Measurements from ENCODE around the gene VSTM2L.
"Not testable (repeated sequence)": the region's sequence is repeated elsewhere in the genome, so short reads cannot be mapped to it uniquely, and the experiment has no call there.

VSTM2L gene, protein sequence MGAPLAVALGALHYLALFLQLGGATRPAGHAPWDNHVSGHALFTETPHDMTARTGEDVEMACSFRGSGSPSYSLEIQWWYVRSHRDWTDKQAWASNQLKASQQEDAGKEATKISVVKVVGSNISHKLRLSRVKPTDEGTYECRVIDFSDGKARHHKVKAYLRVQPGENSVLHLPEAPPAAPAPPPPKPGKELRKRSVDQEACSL

DNA sequence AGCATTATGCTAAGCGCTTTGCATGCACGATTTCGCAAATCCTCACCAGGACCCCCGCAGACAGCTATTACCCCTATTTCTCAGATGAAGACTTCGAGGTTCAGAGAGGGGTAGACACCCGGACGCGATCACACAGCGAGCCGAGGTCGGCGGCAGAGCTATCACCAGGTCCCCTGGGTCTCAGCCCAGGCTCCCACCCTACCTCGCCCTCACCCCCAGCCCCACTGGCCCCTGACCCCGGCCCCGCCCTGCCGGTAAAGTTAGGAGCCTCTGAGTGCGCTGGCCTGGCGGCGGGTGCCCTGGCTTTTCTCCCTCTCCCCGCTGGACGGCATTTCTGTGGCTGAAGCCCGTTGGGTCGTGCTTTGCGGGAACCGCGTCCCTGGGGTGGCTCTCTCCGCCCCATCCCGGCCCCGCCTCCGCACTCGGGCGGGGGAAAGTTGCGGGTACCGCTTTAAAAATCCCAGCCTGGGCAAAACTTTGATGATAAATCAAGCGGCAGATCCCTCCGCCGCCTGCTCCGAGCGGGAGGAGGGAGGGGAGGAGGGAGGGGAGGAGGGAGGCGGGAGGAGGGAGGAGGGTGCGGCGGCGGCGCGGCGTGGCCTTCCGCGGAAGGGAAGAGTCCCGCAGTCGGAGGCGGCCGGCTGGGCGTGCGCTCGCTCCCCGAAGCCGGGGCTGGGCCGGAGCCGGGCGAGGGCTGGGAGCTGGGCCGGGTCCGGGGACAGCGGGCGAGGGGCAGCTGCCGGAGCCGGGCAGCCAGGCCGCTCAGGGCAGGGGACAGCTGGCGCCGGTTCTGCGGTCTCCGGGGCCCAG is at the start of gene VSTM2L:
TSS of gene VSTM2L (plus strand) at position 624 of the 810 bp plus-strand sequence. CDS start 224 bp downstream, outside the sequence.
- DNase-seq (ENCODE audit: low read depth, low spot score), result no peak

DNA sequence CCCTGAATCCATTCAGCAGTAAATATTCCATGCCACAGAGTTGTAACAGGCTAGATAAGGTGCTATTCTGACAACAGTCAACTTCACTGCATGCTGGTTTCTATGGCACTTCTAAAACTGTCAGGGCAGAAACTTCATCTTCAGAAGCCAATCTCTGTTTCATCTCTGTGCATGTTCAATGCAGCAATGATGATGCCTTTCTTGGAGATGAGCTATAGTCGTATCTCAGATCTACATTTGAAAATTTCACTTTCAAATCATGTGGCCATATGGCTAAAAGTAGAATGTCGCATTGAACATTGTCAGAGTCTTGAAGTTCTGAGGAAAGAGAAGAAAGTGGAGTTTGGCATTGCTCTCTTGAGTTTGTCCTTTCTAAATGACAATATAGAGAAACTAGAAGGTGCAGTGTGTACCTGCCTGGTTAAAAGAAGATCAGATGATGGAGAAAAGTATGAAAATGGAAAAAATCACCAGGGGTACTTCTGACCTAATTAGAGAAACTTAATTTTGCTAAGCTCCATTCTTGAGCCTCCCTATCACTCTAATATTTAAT is 49.0 kb upstream of the VSTM2L start:
- no peak for DNase-seq (ENCODE audit: low read depth, low spot score)

DNA sequence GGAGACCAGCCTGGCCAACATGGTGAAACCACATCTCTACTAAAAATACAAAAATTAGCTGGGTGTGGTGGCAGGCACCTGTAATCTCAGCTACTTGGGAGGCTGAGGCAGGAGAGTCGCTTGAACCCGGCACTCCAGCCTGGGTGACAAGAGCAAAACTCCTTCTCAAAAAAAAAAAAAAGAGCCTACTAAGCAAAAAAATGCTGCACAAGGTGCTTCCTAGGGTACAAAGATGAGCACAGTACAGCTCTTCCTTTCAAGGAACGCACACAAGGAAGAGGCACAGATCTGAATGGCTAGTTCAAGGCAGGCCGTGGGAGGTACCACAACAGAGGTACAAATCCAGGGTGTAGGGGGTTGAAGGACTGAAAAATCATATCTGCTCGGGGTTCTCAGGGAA is 46.9 kb upstream of the VSTM2L start:
- DNase-seq (ENCODE audit: low read depth, low spot score), result not testable (repeated sequence)

DNA sequence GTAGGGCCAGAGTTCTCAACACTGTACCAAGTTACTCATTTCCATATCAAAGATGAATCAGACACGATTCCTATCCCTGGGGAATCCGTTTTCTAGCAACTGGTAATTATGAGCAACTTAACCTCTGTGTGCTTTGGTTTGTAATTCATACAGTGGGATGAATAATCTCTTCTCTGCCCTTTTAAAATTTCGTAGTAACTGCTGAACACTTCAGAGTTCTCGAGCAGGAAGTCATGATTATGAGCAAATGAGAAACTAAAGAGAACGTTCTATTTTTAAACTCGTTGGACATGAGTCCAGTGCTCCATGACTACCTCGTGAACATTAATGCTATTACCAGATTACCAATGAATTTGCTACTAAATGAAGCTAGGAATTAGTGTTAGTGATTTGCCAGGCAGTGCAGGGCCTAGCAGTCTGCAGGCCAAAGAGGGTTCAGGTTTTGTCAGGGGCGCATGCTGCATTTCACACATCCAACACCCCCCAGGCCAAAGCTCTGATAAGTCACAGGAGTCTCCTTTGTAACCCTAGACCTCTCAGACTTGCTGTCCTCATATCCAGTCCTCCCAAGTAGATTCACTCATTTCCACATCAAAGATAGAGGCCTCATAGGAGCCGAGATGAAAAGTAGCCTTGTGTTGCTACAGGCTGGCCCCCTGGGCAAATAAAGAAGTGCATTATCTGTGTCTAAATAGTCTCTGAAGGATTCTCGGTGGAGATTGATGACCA is 45.8 kb upstream of the VSTM2L start:
- DNase-seq (ENCODE audit: low read depth, low spot score), result peak; percentile 71

DNA sequence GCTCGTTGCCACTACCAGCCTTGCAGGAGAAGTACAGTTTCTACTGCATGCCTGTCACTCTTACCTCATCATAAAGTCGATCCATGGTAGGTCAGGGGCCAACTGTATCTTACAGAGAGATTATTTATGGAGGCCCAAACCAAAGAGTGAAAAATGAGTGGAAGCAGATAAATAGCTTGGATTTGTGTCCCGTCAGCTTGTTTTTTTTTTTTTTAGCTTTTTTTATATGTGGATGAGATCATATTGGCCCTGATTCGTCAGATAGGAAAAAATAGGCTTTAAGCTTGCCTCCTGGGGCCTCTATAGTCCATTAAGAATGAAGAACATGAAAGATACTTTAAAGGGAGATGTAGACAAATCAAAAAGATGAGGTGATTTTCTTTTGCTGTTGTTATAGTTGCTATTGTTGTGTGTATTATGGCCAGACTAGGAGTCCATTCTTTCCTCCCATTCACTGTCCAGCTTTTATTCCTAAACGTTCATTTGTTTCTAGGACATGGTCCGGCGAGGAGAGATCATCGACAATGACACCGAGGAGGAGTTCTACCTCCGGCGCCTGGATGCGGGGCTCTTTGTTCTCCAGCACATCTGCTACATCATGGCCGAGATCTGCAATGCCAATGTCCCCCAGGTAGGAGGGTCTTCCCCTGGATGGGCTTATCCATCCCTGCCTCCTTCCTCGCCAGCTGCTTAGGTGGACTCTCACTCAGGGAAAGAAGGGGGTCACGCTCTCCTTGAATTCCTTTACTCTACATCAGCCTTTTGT is 43.3 kb upstream of the VSTM2L start:
- no peak for DNase-seq (ENCODE audit: low read depth, low spot score)

DNA sequence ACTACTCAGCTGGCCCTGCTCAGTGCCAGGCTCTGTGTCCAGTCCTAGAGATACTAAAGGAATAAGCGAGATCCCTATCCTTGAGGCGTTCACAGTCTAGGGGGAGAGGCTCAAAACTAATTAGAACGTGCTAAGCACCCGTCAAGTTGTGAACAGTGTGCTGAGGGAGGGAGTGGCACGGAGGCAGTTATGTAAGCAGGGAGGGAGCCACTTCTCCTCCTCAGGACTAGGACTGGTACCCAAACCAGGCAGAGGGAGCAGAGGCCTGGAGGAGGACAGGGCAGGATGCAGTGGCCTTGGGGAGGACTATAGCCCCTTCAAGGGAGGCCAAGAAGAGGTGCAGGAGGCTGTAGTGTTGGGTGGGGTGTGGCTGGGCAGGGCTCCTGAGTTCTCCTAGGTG is 39.6 kb upstream of the VSTM2L start:
- DNase-seq (ENCODE audit: low read depth, low spot score), result no peak

DNA sequence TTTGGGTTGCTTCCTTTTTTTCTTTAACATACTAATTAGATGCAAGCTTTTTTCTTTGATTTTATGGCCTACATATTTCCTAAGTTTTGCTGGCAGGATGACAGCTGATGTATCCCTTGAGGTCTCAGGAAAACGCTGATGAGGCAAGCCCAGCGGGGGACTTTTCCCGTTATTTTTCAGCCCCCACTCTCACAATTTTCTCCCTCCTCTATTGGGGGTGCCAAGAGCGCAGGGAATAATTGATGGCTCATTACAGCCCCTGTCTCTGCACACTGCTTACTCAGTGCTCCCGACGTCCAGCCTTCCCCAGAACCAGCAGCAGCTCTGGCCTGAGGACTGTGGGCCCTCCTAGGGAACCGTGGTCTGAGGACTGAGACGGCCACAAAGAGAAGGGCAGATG is 38.6 kb upstream of the VSTM2L start:
- DNase-seq (ENCODE audit: low read depth, low spot score), result no peak

DNA sequence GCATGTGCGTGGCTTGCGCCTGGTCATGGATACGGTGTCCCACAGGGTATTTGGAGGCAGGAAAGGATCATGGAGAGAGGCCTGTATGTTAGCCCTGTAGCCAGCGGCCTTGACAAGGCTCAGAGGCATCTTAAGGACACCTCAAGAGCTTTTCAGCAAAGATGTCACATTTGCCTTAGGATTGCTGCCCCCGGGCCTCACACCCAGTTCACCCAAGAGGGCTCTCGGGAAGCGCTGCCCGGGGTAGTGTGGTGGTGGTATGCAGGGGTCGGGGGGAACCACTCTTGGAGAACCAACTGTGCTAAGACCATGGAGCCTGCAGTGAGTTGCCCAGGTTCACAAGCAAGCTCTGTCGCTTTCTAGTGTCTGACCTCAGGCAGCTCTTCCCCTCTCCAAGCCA is 36.9 kb upstream of the VSTM2L start:
- no peak for DNase-seq (ENCODE audit: low read depth, low spot score)

DNA sequence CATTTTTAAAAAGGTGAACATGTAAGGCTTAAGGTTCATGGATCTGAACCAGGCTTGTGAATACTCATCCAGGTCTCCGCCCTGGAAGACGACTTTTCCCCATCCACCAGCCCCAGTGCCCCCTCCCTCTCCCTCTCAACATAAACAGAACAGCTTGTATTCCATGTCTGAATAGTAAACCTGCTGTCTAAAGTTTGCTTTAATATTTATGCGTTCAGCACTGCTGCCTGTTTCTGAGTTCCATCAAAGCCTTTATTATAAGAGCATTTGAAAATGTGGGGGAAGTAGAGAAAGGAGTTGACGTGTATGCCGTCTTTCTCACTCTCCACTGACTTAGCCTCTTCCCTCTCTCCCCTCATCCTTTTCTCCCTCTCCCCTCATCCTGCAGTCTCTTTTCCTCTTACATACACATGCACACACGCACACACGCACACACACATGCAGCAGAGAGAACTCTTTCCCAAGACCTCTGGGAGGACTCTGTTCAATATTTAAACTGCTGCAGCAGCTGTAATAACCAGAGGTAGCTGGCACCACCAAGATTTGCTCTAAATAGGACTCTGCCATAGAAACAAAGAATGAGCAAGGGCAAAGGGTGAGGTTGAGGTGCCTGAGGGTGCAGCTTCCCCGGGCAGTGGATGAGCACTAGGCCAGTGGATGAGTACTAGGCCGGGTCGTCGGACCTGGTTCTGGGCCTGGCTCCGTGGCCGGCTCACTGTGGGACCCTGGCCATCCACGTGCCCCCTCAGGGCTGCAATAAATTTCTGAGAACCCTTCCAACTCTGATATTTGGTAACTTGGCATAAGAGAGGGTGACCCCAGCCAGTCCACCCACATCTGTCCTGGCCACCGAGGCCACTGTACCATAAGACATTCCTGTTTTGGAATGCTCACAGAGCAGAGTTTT is 35.4 kb upstream of the VSTM2L start:
- DNase-seq (ENCODE audit: low read depth, low spot score), result no peak

DNA sequence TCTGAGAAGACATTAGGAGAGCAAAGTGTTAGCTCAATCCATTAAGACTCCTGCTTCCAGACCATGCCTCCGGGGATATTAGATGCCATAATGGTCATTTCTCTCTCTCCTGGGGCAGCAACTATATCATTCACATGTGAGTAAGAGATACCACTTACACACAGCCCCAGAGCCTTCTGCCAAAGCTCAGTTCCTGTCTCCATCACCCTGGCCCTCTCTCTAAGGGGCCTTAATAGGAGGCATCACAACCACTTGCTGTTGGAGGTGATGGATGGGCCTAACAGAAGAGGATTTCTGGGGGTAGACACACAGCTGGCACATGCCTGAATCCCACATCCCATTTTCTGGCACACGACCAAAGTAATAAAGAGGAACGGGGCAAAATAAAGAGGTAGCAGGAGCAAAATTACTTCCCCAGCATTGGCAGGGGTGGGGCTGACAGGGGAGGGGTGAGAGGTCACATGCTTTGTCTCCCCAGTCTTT is 34.0 kb upstream of the VSTM2L start:
- no peak for DNase-seq (ENCODE audit: low read depth, low spot score)

DNA sequence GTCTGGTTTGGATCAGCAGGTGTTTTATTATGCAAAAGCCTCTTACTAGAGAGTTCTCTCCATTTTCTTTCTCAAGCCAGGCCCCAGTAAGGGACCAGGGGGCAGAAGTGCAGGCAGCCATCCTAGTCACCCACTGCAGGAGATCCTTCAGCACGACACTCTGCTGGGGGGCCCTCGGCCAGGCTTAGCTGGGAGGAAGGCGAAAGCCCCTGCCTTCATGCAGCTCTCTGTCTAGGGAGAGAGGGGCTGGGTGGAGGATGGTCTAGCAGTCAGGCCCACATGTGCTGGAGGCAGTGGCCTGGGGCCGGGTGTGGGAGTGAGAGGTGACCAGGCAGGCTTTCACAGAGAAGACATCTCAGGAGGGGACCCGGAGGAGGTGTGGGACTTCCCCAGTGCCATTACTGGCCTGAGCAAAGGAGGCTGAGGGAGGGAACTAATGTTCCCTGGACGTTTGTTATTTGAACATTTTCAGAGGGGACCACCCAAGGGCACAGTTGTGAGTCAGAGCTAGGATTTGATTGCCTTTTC is 33.5 kb upstream of the VSTM2L start:
- DNase-seq (ENCODE audit: low read depth, low spot score), result peak; percentile 32

DNA sequence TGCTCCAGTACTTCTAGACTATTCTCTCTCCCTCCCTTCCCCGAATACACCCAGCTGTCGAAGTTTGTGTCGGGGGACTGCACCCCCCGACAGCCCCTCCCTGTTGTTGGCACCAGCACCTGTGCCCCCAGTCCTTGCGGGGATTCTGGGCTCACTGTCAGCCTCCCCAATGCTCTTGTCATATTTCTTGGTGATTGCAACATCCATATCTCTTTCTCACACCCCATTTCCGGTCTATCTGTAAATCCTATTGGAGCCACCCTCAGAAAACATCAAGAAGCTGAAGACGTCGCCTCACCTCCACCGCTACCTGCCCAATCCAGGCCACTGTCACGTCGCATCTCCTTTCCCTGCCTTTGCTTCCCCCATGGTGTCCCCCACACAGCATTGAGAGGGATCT is 32.6 kb upstream of the VSTM2L start:
- DNase-seq (ENCODE audit: low read depth, low spot score), result no peak

DNA sequence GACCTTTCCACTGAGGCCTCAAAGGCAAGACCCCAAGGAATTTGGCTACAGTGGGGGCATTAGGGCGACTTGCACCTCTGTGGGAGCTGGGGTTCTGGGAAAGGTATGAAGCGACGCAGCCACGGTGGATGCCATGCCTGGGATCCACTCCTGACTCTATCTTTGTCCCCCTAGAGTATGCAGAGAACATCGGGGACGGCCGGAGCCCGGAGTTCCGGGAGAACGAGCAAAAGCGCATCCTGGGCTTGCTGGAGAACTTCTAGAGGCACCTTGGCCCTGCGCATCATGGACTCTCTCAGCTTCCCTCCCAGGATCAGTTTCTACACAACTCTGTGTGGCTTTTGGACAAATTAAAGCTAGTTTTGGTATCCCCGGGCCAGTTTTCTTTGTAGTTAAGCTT is 31.2 kb upstream of the VSTM2L start:
- DNase-seq (ENCODE audit: low read depth, low spot score), result no peak

DNA sequence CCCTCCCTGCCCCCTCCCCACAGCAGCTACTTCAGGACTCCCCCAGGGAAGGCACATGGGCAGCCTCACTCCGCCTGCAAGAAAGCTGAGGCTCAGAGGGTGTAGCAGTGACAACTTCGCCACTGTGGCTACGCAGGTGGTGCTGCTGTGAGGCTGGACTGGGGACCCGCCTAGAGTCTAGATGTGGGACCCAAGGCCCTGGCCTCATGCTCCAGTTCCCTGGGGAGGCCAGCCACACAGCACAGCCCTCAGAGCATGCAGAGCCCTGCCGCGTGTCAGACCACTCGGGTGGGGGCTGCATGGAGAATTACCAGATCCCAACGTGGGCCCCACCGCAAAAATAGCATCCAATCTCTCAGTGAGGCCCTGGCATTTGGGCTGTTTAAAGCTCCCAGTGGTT is 30.8 kb upstream of the VSTM2L start:
- DNase-seq (ENCODE audit: low read depth, low spot score), result no peak

DNA sequence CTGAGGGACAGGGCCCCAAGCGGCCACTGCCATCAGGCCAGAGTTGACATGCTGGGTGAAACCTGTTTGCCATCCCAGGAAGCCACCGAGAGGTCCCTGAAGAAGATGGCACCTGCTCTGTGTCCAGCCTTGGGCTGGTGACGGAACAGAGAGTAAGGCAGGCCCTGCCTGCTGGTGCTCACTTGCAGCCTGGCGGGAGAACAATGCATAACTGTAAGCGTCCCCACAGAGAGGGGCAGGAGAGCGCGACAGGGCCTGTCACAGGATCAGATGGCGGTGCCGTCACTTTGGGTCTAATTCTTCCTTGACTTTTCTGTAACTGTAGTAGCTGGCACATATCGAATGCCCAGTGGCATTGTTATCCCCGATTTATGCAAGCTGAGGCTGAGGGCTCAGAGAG is 29.0 kb upstream of the VSTM2L start:
- no peak for DNase-seq (ENCODE audit: low read depth, low spot score)

DNA sequence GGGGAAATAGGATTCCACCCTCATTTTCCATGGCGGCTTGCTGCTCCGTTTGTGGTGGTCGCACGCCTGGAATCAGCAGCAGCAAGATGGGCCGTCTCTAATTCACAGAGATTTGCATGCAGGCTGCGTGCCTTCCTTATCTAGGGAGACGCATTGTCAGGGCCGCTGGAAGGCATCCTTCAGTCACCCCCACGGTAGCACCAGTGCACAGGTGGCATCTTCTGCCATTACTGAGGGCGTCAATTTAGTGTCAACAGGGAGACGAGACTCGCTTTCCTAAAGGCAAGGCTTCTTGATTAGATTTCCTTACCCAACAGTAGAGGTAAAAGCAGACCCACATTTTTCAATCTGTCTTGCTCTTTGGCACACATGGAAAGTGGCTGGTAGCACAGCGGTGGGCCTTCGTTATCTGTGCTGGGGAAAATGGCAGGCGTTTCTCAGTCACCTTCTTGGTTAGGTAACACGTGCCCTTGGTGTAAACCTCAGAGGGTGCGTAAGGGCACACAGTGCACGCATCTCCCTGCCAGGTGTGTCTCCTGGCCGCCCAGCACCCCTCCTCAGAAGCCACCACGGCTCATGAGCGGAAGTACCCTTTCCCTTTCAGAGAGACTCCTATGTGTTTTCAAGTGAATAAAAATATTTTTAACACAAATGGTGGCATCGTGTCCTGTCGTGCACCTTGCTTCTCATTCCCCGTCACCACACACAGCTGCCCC is 27.3 kb upstream of the VSTM2L start:
- DNase-seq (ENCODE audit: low read depth, low spot score), result no peak

DNA sequence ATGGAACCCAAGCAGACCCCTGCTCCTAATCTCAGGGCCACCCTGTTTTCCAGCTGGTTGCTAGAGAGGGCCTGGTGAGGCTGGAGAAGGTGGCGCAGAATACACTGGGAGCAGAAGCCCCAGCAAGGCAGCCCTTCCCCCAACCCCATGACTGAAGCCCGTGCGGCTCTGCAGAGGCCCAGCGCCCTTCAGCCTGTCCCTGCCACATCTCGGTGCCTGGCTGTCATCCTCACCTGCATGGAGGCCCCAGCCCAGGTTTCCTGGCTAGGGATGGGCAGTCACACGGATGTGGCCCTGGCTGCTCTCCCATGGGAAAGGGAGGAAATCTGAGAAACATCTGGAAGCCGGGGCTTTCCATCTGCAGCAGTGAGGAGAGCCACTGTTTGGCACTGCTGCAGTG is 26.1 kb upstream of the VSTM2L start:
- DNase-seq (ENCODE audit: low read depth, low spot score), result no peak

DNA sequence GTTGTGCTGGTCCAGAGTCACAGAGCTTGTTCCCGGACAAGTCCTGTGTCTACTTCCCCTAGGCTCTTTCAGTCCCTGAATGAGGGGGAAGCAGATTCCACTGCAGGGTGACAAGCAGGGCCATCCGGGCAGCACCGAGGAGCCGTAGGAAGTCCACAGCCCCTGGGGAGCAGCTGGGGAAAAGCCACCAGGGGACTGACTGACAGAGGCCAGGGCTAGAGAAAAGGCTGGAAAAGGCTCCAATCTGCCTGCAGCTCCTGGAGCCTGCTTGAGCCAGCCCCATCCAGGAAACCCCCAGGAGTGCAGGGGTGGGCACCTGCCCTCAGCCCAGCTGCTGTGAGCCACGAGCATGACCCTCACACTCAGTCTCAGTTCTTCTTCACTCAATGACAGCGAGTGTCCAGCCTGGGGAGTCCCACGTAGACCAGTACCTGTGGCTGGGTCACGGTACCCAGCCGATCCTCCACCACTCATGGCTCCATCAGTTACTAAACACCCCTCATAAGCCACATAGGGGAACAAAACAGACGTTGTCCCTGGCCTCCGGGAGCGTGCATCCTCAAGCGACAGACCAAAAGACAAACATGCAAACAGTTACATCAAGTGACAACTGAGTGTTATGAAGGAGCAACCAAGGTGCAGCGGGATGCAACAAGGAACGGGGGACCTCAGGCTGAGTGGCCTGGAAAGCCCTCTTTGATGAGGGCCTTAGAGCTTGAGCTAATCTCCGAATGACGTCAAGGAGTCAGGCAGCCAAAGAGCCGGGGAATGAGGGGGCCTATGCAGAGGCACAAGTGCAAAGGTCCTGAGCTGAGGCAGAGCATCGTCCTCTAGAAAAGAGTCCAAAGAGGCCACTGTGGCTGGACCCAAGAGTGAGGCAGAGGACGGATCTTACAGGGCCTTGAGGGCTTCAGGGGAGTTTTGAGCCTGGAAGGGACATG is 24.8 kb upstream of the VSTM2L start:
- no peak for DNase-seq (ENCODE audit: low read depth, low spot score)
